DOHH2 (cell line): ENCODE measurements around the gene UROC1.

Experiments
- H3F3A ChIP-seq: fragments of 200-600 bp; sonication (generic), shearing (Covaris generic); 2 replicates; pipeline ENCODE4 v1.6.0; 2016; ENCODE audit warnings: antibody characterized with exemption, mild to moderate bottlenecking; ENCODE audit not compliant: control insufficient read depth, insufficient read depth
- H3K27ac ChIP-seq: fragments of 200-600 bp; sonication (generic); 2 replicates; pipeline ENCODE4 v1.5.1; 2014; ENCODE audit warnings: low read depth, mild to moderate bottlenecking, low read length, moderate library complexity
- H3K27me3 ChIP-seq: fragments of 200-600 bp; sonication (generic); 2 replicates; pipeline ENCODE4 v1.6.1; 2014; ENCODE audit warnings: mild to moderate bottlenecking, low read length, mixed read lengths; ENCODE audit not compliant: control insufficient read depth
- H3K36me3 ChIP-seq: fragments of 200-600 bp; sonication (generic); 2 replicates; pipeline ENCODE4 v1.6.1; 2014; ENCODE audit warnings: mild to moderate bottlenecking, low read length, moderate library complexity, mixed read lengths; ENCODE audit not compliant: control insufficient read depth
- H3K4me1 ChIP-seq: fragments of 200-600 bp; sonication (generic); 2 replicates; pipeline ENCODE4 v1.6.1; 2014; ENCODE audit warnings: mild to moderate bottlenecking, low read length, mixed read lengths; ENCODE audit not compliant: control insufficient read depth
- H3K4me2 ChIP-seq: fragments of 200-600 bp; sonication (generic); 2 replicates; pipeline ENCODE4 v1.6.0; 2014; ENCODE audit warnings: mild to moderate bottlenecking, low read length, moderate library complexity
- H3K4me3 ChIP-seq: fragments of 200-600 bp; sonication (generic); 2 replicates; pipeline ENCODE4 v1.5.1; 2014; ENCODE audit warnings: mild to moderate bottlenecking, low read length, mixed read lengths
- H3K79me2 ChIP-seq: fragments of 200-600 bp; sonication (generic); 2 replicates; pipeline ENCODE4 v1.6.1; 2014; ENCODE audit warnings: mild to moderate bottlenecking, low read length, mixed read lengths; ENCODE audit not compliant: control insufficient read depth
- H3K9me2 ChIP-seq: fragments of 200-600 bp; sonication (generic); replicated peaks from 2 replicates; pipeline ENCODE4 v1.6.1; 2014; ENCODE audit warnings: mild to moderate bottlenecking, low read length, mixed read lengths; ENCODE audit not compliant: control insufficient read depth
- H3K9me3 ChIP-seq: fragments of 200-600 bp; sonication (generic); 2 replicates; pipeline ENCODE4 v1.6.1; 2014; ENCODE audit warnings: antibody characterized with exemption, low read length, mixed read lengths; ENCODE audit not compliant: control insufficient read depth, insufficient read depth
- H4K20me1 ChIP-seq: fragments of 200-600 bp; sonication (generic); 2 replicates; pipeline ENCODE4 v1.6.0; 2014; ENCODE audit warnings: low read depth, mild to moderate bottlenecking, antibody characterized with exemption, low read length, moderate library complexity; ENCODE audit not compliant: control insufficient read depth, insufficient read depth
- EZH2phosphoT487 ChIP-seq: fragments of 200-600 bp; sonication (generic); IDR thresholded peaks from 2 replicates; pipeline ENCODE4 v1.6.1; 2017; ENCODE audit warnings: borderline replicate concordance, mild to moderate bottlenecking, antibody characterized with exemption, low read length, moderate library complexity, mixed read lengths
- TF ChIP-seq, protein P1 (sequence below): fragments of 200-600 bp; sonication (generic); IDR thresholded peaks from one replicate; pipeline ENCODE4 v1.5.1; 2014; ENCODE audit warnings: antibody characterized with exemption, mild to moderate bottlenecking, low read depth, low read length; ENCODE audit not compliant: poor library complexity, severe bottlenecking

UROC1 gene

GRCh38 chr3:126539558-126540250 lies 22.1 kb upstream of the UROC1 start:
- no peak overlapping the region for H3K4me2 ChIP-seq
- no peaks in the 10 kb centered on the region for H3K9me2 ChIP-seq
- H4K20me1 ChIP-seq = no peaks in the 10 kb centered on the region
- H3K79me2 ChIP-seq = no peaks in the 10 kb centered on the region
- TF ChIP-seq EZH2phosphoT487 = no peak
- TF ChIP-seq, protein P1, sequence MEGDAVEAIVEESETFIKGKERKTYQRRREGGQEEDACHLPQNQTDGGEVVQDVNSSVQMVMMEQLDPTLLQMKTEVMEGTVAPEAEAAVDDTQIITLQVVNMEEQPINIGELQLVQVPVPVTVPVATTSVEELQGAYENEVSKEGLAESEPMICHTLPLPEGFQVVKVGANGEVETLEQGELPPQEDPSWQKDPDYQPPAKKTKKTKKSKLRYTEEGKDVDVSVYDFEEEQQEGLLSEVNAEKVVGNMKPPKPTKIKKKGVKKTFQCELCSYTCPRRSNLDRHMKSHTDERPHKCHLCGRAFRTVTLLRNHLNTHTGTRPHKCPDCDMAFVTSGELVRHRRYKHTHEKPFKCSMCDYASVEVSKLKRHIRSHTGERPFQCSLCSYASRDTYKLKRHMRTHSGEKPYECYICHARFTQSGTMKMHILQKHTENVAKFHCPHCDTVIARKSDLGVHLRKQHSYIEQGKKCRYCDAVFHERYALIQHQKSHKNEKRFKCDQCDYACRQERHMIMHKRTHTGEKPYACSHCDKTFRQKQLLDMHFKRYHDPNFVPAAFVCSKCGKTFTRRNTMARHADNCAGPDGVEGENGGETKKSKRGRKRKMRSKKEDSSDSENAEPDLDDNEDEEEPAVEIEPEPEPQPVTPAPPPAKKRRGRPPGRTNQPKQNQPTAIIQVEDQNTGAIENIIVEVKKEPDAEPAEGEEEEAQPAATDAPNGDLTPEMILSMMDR = no peak
- no peak overlapping the region for H3K4me3 ChIP-seq
- H3K27me3 ChIP-seq = no peaks in the 10 kb centered on the region
- no peaks in the 10 kb centered on the region for H3F3A ChIP-seq
- no peaks in the 10 kb centered on the region for H3K4me1 ChIP-seq
- H3K27ac ChIP-seq = no peak overlapping the region
- H3K9me3 ChIP-seq = no peaks in the 10 kb centered on the region
- H3K36me3 ChIP-seq = no peaks in the 10 kb centered on the region

GRCh38 chr3:126538966-126539365 lies 21.4 kb upstream of the UROC1 start:
- no peak overlapping the region for H3K27ac ChIP-seq
- H3K4me2 ChIP-seq = no peak overlapping the region
- H3K9me3 ChIP-seq = no peaks in the 10 kb centered on the region
- H3K36me3 ChIP-seq = no peaks in the 10 kb centered on the region
- no peaks in the 10 kb centered on the region for H3F3A ChIP-seq
- no peaks in the 10 kb centered on the region for H3K9me2 ChIP-seq
- H3K4me3 ChIP-seq = no peak overlapping the region
- no peaks in the 10 kb centered on the region for H4K20me1 ChIP-seq
- H3K79me2 ChIP-seq = no peaks in the 10 kb centered on the region
- H3K27me3 ChIP-seq = no peaks in the 10 kb centered on the region
- TF ChIP-seq, protein P1 = no peak
- TF ChIP-seq EZH2phosphoT487 = no peak
- H3K4me1 ChIP-seq = no peaks in the 10 kb centered on the region

- H3K4me2 ChIP-seq = no peak overlapping the region
- no peaks in the 10 kb centered on the region for H3K79me2 ChIP-seq
- no peaks in the 10 kb centered on the region for H3K4me1 ChIP-seq
- H3K27me3 ChIP-seq = peaks cover 2% of the 10 kb centered on the region; the same call in 1 of the 2 replicates
- H3F3A ChIP-seq = no peaks in the 10 kb centered on the region
- H4K20me1 ChIP-seq = no peaks in the 10 kb centered on the region
- TF ChIP-seq, protein P1 = no peak
- no peak for TF ChIP-seq EZH2phosphoT487
- H3K36me3 ChIP-seq = no peaks in the 10 kb centered on the region
- H3K27ac ChIP-seq = no peak overlapping the region
- H3K9me2 ChIP-seq = no peaks in the 10 kb centered on the region
- H3K9me3 ChIP-seq = no peaks in the 10 kb centered on the region
- no peak overlapping the region for H3K4me3 ChIP-seq
Measured at GRCh38 chr3:126538316-126538715, 20.7 kb upstream of the UROC1 start.
